H9 (cell line): ENCODE data around the gene ZC3H18. TPM values are rescaled to one million over a fixed set of nuclear protein-coding genes. Genes with fewer than 3 reads are reported as not detected.

Experiments used
- DNase-seq: peaks from one replicate; pipeline ENCODE4 v3.0.0-alpha.2; 2017
- H2AFZ ChIP-seq: one replicate; pipeline ENCODE4 v1.6.1; 2013; ENCODE audit warnings: mild to moderate bottlenecking, low read length, control low read depth, moderate library complexity
- H2AK5ac ChIP-seq: 2 replicates; pipeline ENCODE4 v1.6.1; 2013; ENCODE audit warnings: low read length, control low read depth, mixed read lengths; ENCODE audit not compliant: insufficient read length
- H2BK120ac ChIP-seq: one replicate; pipeline ENCODE4 v1.6.1; 2013; ENCODE audit warnings: low read depth, mild to moderate bottlenecking, low read length, control low read depth, inconsistent platforms; ENCODE audit not compliant: poor library complexity, severe bottlenecking
- H2BK12ac ChIP-seq: 2 replicates; pipeline ENCODE4 v1.6.1; 2013; ENCODE audit warnings: low read length, control low read depth, mixed read lengths, low read depth; ENCODE audit not compliant: insufficient read length
- H2BK15ac ChIP-seq: 2 replicates; pipeline ENCODE4 v1.6.1; 2013; ENCODE audit warnings: low read depth, low read length, control low read depth
- H2BK20ac ChIP-seq: one replicate; pipeline ENCODE4 v1.6.1; 2013; ENCODE audit warnings: low read depth, mild to moderate bottlenecking, low read length, control low read depth, inconsistent platforms; ENCODE audit not compliant: poor library complexity, severe bottlenecking
- H2BK5ac ChIP-seq: 2 replicates; pipeline ENCODE4 v1.6.1; 2013; ENCODE audit warnings: low read length, control low read depth, mixed read lengths; ENCODE audit not compliant: insufficient read length
- H3K14ac ChIP-seq: 2 replicates; pipeline ENCODE4 v1.6.1; 2013; ENCODE audit warnings: low read length, control low read depth; ENCODE audit not compliant: insufficient read depth
- H3K18ac ChIP-seq: 2 replicates; pipeline ENCODE4 v1.6.1; 2013; ENCODE audit warnings: low read depth, mild to moderate bottlenecking, mixed read lengths, low read length, control low read depth; ENCODE audit not compliant: insufficient read length
- H3K23ac ChIP-seq: 2 replicates; pipeline ENCODE4 v1.6.1; 2013; ENCODE audit warnings: low read length, control low read depth, mixed read lengths, low read depth; ENCODE audit not compliant: insufficient read length
- H3K23me2 ChIP-seq: 2 replicates; pipeline ENCODE4 v1.6.1; 2013; ENCODE audit warnings: low read depth, mild to moderate bottlenecking, mixed read lengths, low read length, control low read depth; ENCODE audit not compliant: insufficient read length, poor library complexity, severe bottlenecking
- H3K27ac ChIP-seq: 2 replicates; pipeline ENCODE4 v1.5.1; 2013; ENCODE audit warnings: low read length, control low read depth, mixed read lengths, low read depth; ENCODE audit not compliant: insufficient read length
- H3K27me3 ChIP-seq: 2 replicates; pipeline ENCODE4 v1.6.1; 2013; ENCODE audit warnings: low read length, control low read depth, inconsistent platforms; ENCODE audit not compliant: insufficient read depth
- H3K4ac ChIP-seq: 2 replicates; pipeline ENCODE4 v1.6.1; 2013; ENCODE audit warnings: low read depth, mild to moderate bottlenecking, control low read depth, inconsistent platforms, low read length, moderate library complexity
- H3K4me1 ChIP-seq: 2 replicates; pipeline ENCODE4 v1.6.1; 2013; ENCODE audit warnings: low read length, control low read depth, inconsistent platforms; ENCODE audit not compliant: insufficient read depth
- H3K4me2 ChIP-seq: 2 replicates; pipeline ENCODE4 v1.6.1; 2013; ENCODE audit warnings: low read length, control low read depth, mixed read lengths; ENCODE audit not compliant: insufficient read length, insufficient read depth
- H3K56ac ChIP-seq: 2 replicates; pipeline ENCODE4 v1.6.1; 2013; ENCODE audit warnings: low read depth, mild to moderate bottlenecking, mixed read lengths, low read length, control low read depth; ENCODE audit not compliant: insufficient read length
- H3K79me1 ChIP-seq: 2 replicates; pipeline ENCODE4 v1.6.1; 2013; ENCODE audit warnings: low read depth, mild to moderate bottlenecking, moderate library complexity, low read length, control low read depth, inconsistent platforms; ENCODE audit not compliant: insufficient read depth, poor library complexity, severe bottlenecking
- H3K79me2 ChIP-seq: 2 replicates; pipeline ENCODE4 v1.6.1; 2013; ENCODE audit warnings: low read length, control low read depth, inconsistent platforms; ENCODE audit not compliant: insufficient read depth
- H3K9ac ChIP-seq: 2 replicates; pipeline ENCODE4 v1.6.1; 2013; ENCODE audit warnings: low read length, control low read depth, mixed read lengths; ENCODE audit not compliant: insufficient read length; ENCODE audit errors: extremely low read depth
- H3K9me3 ChIP-seq: one replicate; pipeline ENCODE4 v1.6.1; 2013; ENCODE audit warnings: low read depth, low read length, inconsistent platforms; ENCODE audit not compliant: control insufficient read depth
- H3T11ph ChIP-seq: one replicate; pipeline ENCODE4 v1.6.1; 2013; ENCODE audit warnings: mild to moderate bottlenecking, low read length, control low read depth, inconsistent platforms
- H4K20me1 ChIP-seq: one replicate; pipeline ENCODE4 v1.6.1; 2013; ENCODE audit not compliant: control insufficient read depth, insufficient read length, insufficient read depth
- H4K5ac ChIP-seq: 2 replicates; pipeline ENCODE4 v1.6.1; 2013; ENCODE audit warnings: low read depth, mild to moderate bottlenecking, mixed read lengths, low read length, control low read depth; ENCODE audit not compliant: insufficient read length
- H4K8ac ChIP-seq: replicated peaks from 2 replicates; pipeline ENCODE4 v1.6.1; 2013; ENCODE audit warnings: low read length, control low read depth, mixed read lengths, low read depth; ENCODE audit not compliant: insufficient read length
- H4K91ac ChIP-seq: 2 replicates; pipeline ENCODE4 v1.6.1; 2013; ENCODE audit warnings: low read depth, mild to moderate bottlenecking, moderate library complexity, mixed read lengths, low read length, control low read depth; ENCODE audit not compliant: insufficient read length
- H3K27ac Mint-ChIP-seq, 3 experiments: 2 replicates in 2 of 3; 3 replicates in 1 of 3; pipeline ENCODE4 v1.8.0; 2020 to 2021; ENCODE audit warnings: mixed read lengths in 3 of 3, mild to moderate bottlenecking in 1 of 3, moderate library complexity in 1 of 3
- H3K27me3 Mint-ChIP-seq: 2 replicates; pipeline ENCODE4 v1.8.0; 2021; ENCODE audit warnings: low read depth, mild to moderate bottlenecking, moderate library complexity, mixed read lengths
- H3K36me3 Mint-ChIP-seq, 3 experiments: 2 replicates in 2 of 3; 3 replicates in 1 of 3; pipeline ENCODE4 v1.8.0; 2020 to 2021; ENCODE audit warnings: low read depth in 3 of 3, mixed read lengths in 3 of 3; ENCODE audit not compliant: insufficient read depth in 1 of 3
- H3K4me1 Mint-ChIP-seq, 2 experiments: 2 replicates each; pipeline ENCODE4 v1.8.0; 2020; ENCODE audit warnings: mixed read lengths in 2 of 2
- H3K4me3 Mint-ChIP-seq, 2 experiments: 2 replicates in 1 of 2; 3 replicates in 1 of 2; pipeline ENCODE4 v1.8.0; 2020 to 2021; ENCODE audit warnings: mild to moderate bottlenecking in 2 of 2, mixed read lengths in 2 of 2, moderate library complexity in 1 of 2
- H3K9me3 Mint-ChIP-seq, 2 experiments: 2 replicates in 1 of 2; 3 replicates in 1 of 2; pipeline ENCODE4 v1.8.0; 2020; ENCODE audit warnings: mild to moderate bottlenecking in 2 of 2, mixed read lengths in 2 of 2, moderate library complexity in 1 of 2
- WGBS: extraction: QIAGEN DNeasy Blood & Tissue Kit; methylation state at CpG from one replicate; pipeline ENCODE4 v1.1.7; 2013; ENCODE audit warnings: missing lambda C conversion rate, low lambda C conversion rate, mixed read lengths; ENCODE audit not compliant: insufficient read length; ENCODE audit errors: extremely low coverage; 5-methylcytosine and 5-hydroxymethylcytosine counted together
- total RNA-seq: library from RNA; stranded (reverse); gene quantifications from 2 replicates; pipeline ENCODE4 v1.2.1, GENCODE V29; 2021
- TF ChIP-seq, protein P1 (sequence below): fragments of 200-600 bp; sonication (generic); conservative IDR thresholded peaks from 3 replicates; pipeline ENCODE4 v1.8.0; 2021; ENCODE audit warnings: antibody characterized with exemption, mild to moderate bottlenecking

Gene ZC3H18
- total RNA-seq, 1 experiment from 2014 or later = 69.7 TPM

DNA sequence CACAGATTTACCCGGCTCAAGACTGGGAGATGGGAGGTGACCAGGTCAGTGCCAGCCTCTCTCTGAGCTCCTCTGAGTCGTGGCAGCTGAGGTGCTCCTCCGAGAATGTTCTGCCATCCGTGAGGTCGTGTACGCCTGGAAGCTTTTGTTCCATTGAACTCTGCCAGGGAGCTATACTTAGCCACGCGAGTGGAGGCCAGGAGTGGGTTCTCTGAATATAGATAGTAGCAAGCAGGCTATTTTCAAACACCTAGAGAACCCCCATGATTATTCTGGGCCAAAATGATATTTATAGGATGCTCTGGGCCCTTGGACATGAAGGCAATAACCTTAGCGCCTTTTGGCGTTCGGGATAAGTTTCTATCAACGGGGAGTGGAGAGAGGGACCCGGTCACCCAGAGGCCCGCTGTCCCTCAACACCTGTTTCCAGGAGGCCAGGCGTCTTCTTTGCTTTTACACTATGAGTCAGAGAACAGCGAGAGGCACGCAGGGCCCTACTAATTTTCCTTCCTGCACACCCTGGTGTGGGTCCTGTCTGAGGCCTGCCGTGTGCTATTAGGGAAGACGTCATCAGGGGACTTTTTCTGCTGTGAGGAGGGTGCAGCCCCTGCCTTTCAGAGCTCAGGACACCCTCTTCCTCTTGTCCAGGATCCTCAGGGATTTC, 103.6 kb downstream of the ZC3H18 start:
- Mint-ChIP-seq H3K9me3 (0 out of 5 replicates have a peak, but pooled peaks cover 0 to under 1% of the 10 kb centered on the region in 2 experiments), H3K36me3 (peaks cover 0 to 13% (median under 1%) of the 10 kb centered on the region in 3 experiments; a peak in 4 of 7 replicates), H3K27me3 (no peaks in the 10 kb centered on the region; the same call in 1 of the 2 replicates), H3K4me1 (peaks cover 6 to 7% of the 10 kb centered on the region in 2 experiments), H3K4me3 (no peak overlapping the region), H3K27ac (no peak overlapping the region)
- Histone ChIP-seq H3K27me3 (no peaks in the 10 kb centered on the region), H3K9me3 (no peaks in the 10 kb centered on the region), H2BK120ac (no peak overlapping the region), H3K23me2 (no peaks in the 10 kb centered on the region), H3K56ac (no peak overlapping the region), H2BK5ac (no peak overlapping the region), H3K4ac (no peak overlapping the region), H4K91ac (no peak overlapping the region), H2BK12ac (no peak overlapping the region), H3K23ac (no peak overlapping the region), H2AFZ (no peak overlapping the region), H3T11ph (no peak overlapping the region), H3K79me1 (no peaks in the 10 kb centered on the region), H3K27ac (no peak overlapping the region), H3K14ac (no peak overlapping the region), H2BK20ac (no peak overlapping the region), H3K4me1 (no peaks in the 10 kb centered on the region), H4K8ac (no peak overlapping the region), H3K4me2 (no peak overlapping the region), H4K20me1 (no peaks in the 10 kb centered on the region), H3K9ac (no peak overlapping the region), H3K79me2 (no peaks in the 10 kb centered on the region), H2BK15ac (no peak overlapping the region), H3K18ac (no peak overlapping the region), H2AK5ac (no peak overlapping the region), H4K5ac (no peak overlapping the region)
- no peak for DNase-seq
- TF ChIP-seq, protein P1, sequence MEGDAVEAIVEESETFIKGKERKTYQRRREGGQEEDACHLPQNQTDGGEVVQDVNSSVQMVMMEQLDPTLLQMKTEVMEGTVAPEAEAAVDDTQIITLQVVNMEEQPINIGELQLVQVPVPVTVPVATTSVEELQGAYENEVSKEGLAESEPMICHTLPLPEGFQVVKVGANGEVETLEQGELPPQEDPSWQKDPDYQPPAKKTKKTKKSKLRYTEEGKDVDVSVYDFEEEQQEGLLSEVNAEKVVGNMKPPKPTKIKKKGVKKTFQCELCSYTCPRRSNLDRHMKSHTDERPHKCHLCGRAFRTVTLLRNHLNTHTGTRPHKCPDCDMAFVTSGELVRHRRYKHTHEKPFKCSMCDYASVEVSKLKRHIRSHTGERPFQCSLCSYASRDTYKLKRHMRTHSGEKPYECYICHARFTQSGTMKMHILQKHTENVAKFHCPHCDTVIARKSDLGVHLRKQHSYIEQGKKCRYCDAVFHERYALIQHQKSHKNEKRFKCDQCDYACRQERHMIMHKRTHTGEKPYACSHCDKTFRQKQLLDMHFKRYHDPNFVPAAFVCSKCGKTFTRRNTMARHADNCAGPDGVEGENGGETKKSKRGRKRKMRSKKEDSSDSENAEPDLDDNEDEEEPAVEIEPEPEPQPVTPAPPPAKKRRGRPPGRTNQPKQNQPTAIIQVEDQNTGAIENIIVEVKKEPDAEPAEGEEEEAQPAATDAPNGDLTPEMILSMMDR = no peak
- WGBS = no CpG with 5 or more reads among the region's 19 CpGs
